NCI-H226 (cell line): ENCODE data around the gene RASD1.

Experiments used
- DNase-seq: peaks from one replicate; pipeline ENCODE4 v3.0.0-alpha.2; 2015

Gene RASD1

GRCh38 chr17:17509601-17510425, 13.6 kb upstream of the RASD1 start:
- no peak for DNase-seq

- no peak for DNase-seq
Observed at GRCh38 chr17:17508646-17509591, 12.7 kb upstream of the RASD1 start.

- no peak for DNase-seq
Observed at GRCh38 chr17:17508019-17508535, 11.9 kb upstream of the RASD1 start.

GRCh38 chr17:17507465-17508011, 11.3 kb upstream of the RASD1 start:
- DNase-seq: no peak

- no peak for DNase-seq
Observed at GRCh38 chr17:17506893-17507464, 10.8 kb upstream of the RASD1 start.

- no peak for DNase-seq
Observed at GRCh38 chr17:17506181-17506741, 10.1 kb upstream of the RASD1 start.

- DNase-seq: no peak
Observed at GRCh38 chr17:17505610-17506171, 9.5 kb upstream of the RASD1 start.

GRCh38 chr17:17505151-17505550, 9.0 kb upstream of the RASD1 start:
- DNase-seq: no peak

- DNase-seq: no peak
Observed at GRCh38 chr17:17504341-17505140, 8.3 kb upstream of the RASD1 start.

- DNase-seq: no peak
Observed at GRCh38 chr17:17503566-17504130, 7.5 kb upstream of the RASD1 start.

GRCh38 chr17:17502741-17503565, 6.8 kb upstream of the RASD1 start:
- DNase-seq: no peak

GRCh38 chr17:17500999-17501605, 4.9 kb upstream of the RASD1 start:
- no peak for DNase-seq

GRCh38 chr17:17499402-17500145, 3.4 kb upstream of the RASD1 start:
- no peak for DNase-seq

GRCh38 chr17:17498606-17499301, 2.6 kb upstream of the RASD1 start:
- DNase-seq: no peak

GRCh38 chr17:17497845-17498520, 1.8 kb upstream of the RASD1 start:
- DNase-seq: no peak

- no peak for DNase-seq
Observed at GRCh38 chr17:17497065-17497844, 1.1 kb upstream of the RASD1 start.
